ENCODE measurements around the gene SLC25A14.

Gene SLC25A14

GRCh38 chrX:130385520-130385919 is 45.8 kb downstream of the SLC25A14 start, which contains the start of gene GPR119:
Gene GPR119 (minus strand): TSS chrX:130385674. CDS start chrX:130385447, 227 bp downstream.
- DNase-seq, result no peak

GRCh38 chrX:130386408-130386808 is 46.7 kb downstream of the SLC25A14 start:
- no peak for DNase-seq

- DNase-seq, result peak; percentile 8
These were observed 53.8 kb downstream of the SLC25A14 start for GRCh38 chrX:130393451-130394074.

GRCh38 chrX:130395341-130395740 is 55.6 kb downstream of the SLC25A14 start:
- DNase-seq, result no peak

GRCh38 chrX:130401415-130402207 is 61.9 kb downstream of the SLC25A14 start, which contains the start of gene RBMX2:
Gene RBMX2 (plus strand): TSS chrX:130401987. CDS start chrX:130402033, 46 bp downstream.
- DNase-seq, result peak; percentile 70

- no peak for DNase-seq
These were observed 62.5 kb downstream of the SLC25A14 start for GRCh38 chrX:130402208-130402684.

GRCh38 chrX:130413415-130413814 is 73.7 kb downstream of the SLC25A14 start:
- DNase-seq, result no peak

GRCh38 chrX:130414800-130415199 is 75.1 kb downstream of the SLC25A14 start:
- DNase-seq, result no peak

GRCh38 chrX:130415201-130415600 is 75.5 kb downstream of the SLC25A14 start:
- DNase-seq, result no peak

- DNase-seq, result no peak
These were observed 77.1 kb downstream of the SLC25A14 start for GRCh38 chrX:130416785-130417184.

- no peak for DNase-seq
These were observed 78.3 kb downstream of the SLC25A14 start for GRCh38 chrX:130418066-130418465.

- no peak for DNase-seq
These were observed 79.0 kb downstream of the SLC25A14 start for GRCh38 chrX:130418740-130419139.

- DNase-seq, result no peak
These were observed 79.5 kb downstream of the SLC25A14 start for GRCh38 chrX:130419263-130419662.

Data from NCI-H1092 (cell line).